ENCODE results near the gene MAP9. TPM values are rescaled to one million over a fixed set of nuclear protein-coding genes. Genes with fewer than 3 reads are reported as not detected.

Gene MAP9
- total and polyA plus RNA-seq, 2 donors (not counting 1 experiment from before 2014, with no cell fraction given): 4.5 to 16.3 TPM

DNA sequence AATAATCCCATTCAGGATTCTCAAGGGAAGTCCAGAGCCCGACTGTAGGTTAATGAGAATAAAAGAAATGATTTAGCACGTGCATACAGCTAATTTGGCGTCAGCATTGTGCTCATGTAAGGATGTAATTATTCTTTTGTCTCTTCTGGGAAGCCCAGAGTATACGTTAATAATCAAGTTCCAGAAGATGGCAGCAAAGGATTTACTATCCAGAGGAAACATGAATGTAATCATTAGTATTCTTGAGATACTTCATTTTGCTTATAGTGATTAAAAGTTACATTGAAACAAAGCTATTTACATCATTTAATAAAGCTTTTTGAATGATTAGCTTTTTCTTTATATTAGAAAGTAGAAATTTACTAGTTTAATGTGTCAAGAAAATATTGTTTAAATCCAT is 27.1 kb upstream of the MAP9 start:
- ATAC-seq (ENCODE audit: low read depth) (no peak), DNase-seq (no peak)
- H3K27ac Mint-ChIP-seq: no peak overlapping the region
- Histone ChIP-seq H3K36me3 (replicated peaks in 1 of 2; ENCODE audit: control extremely low read depth in 1 of 2, control insufficient read depth in 1 of 2, extremely low read depth in 1 of 2, insufficient read depth in 2 of 2, low read length in 1 of 2) (no peaks in the 10 kb centered on the region), H2AFZ (ENCODE audit: insufficient read depth, low read depth, low read length, poor library complexity, severe bottlenecking) (no peak overlapping the region), H3K4me2 (replicated peaks; ENCODE audit: low read depth, low read length, poor library complexity, severe bottlenecking) (no peak overlapping the region), H3K9ac (ENCODE audit: low read length) (no peak overlapping the region), H3K27me3 (replicated peaks in 1 of 4; ENCODE audit: control extremely low read depth in 1 of 4, control insufficient read depth in 3 of 4, insufficient read depth in 4 of 4, low read length in 3 of 4) (no peaks in the 10 kb centered on the region), H3K27ac (ENCODE audit: low read length in 2 of 2) (no peak overlapping the region), H4K20me1 (ENCODE audit: control insufficient read depth, insufficient read depth, low read length, poor library complexity, severe bottlenecking) (no peaks in the 10 kb centered on the region), H3K4me3 (ENCODE audit: control extremely low read depth in 1 of 5, extremely low read depth in 1 of 5, insufficient read depth in 1 of 5, low read depth in 2 of 5, low read length in 4 of 5) (no peak overlapping the region), H3K9me3 (ENCODE audit: control extremely low read depth in 1 of 3, control insufficient read depth in 2 of 3, insufficient read depth in 1 of 3, low read length in 2 of 3) (no peaks in the 10 kb centered on the region), H3K79me2 (ENCODE audit: control insufficient read depth, insufficient read depth, low read length) (no peaks in the 10 kb centered on the region), H3K4me1 (ENCODE audit: control insufficient read depth in 2 of 2, insufficient read depth in 2 of 2, low read length in 2 of 2) (no peaks in the 10 kb centered on the region)
- WGBS (ENCODE audit: insufficient coverage): 32% methylated on average over 3 of the region's 4 CpGs
- no peaks in the 10 kb centered on the region for H3K27me3 Mint-ChIP-seq
- ChIA-PET POLR2A (no interaction called here), CTCF (no interaction called here)
- no peaks in the 10 kb centered on the region for H3K4me1 Mint-ChIP-seq
- H3K9me3 Mint-ChIP-seq (ENCODE audit: insufficient read depth): no peaks in the 10 kb centered on the region
- intact Hi-C loops (cut with micrococcal nuclease): no loop called here
- no peak overlapping the region for H3K4me3 Mint-ChIP-seq
- TF ChIP-seq, protein P1, sequence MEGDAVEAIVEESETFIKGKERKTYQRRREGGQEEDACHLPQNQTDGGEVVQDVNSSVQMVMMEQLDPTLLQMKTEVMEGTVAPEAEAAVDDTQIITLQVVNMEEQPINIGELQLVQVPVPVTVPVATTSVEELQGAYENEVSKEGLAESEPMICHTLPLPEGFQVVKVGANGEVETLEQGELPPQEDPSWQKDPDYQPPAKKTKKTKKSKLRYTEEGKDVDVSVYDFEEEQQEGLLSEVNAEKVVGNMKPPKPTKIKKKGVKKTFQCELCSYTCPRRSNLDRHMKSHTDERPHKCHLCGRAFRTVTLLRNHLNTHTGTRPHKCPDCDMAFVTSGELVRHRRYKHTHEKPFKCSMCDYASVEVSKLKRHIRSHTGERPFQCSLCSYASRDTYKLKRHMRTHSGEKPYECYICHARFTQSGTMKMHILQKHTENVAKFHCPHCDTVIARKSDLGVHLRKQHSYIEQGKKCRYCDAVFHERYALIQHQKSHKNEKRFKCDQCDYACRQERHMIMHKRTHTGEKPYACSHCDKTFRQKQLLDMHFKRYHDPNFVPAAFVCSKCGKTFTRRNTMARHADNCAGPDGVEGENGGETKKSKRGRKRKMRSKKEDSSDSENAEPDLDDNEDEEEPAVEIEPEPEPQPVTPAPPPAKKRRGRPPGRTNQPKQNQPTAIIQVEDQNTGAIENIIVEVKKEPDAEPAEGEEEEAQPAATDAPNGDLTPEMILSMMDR (IDR thresholded peaks at IDR 0.05): no peak
- no peak for TF ChIP-seq EZH2 (IDR thresholded peaks at IDR 0.05; ENCODE audit: borderline replicate concordance, insufficient read depth, low read depth, low read length, poor library complexity, severe bottlenecking)

DNA sequence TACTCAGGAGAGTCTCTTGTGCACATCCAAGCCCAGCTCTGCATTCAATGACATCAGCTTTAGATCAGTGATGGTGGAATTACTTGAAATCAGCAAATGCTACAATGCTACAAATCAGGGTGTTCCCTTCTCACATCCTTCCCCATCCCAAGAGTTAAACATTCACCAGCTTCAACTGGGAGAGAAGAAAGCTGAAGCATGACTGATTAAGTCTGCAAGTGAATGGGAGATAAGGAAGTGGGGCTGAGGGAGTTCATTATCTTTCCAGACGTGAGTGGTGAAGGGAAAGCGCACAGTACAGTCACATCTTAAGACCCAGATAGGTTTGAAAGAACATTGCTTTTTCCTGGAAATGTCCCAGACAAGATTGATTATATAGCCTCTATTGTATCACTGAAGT is 26.2 kb upstream of the MAP9 start:
- TF ChIP-seq, protein P1 (IDR thresholded peaks at IDR 0.05): no peak
- no peak for TF ChIP-seq EZH2 (IDR thresholded peaks at IDR 0.05; ENCODE audit: borderline replicate concordance, insufficient read depth, low read depth, low read length, poor library complexity, severe bottlenecking)
- ATAC-seq (ENCODE audit: low read depth): no peak
- Mint-ChIP-seq H3K27me3 (peaks cover 6% of the 10 kb centered on the region), H3K9me3 (ENCODE audit: insufficient read depth) (no peaks in the 10 kb centered on the region), H3K27ac (no peak overlapping the region), H3K4me3 (no peak overlapping the region), H3K4me1 (no peaks in the 10 kb centered on the region)
- no peak overlapping the region for H2AFZ ChIP-seq (ENCODE audit: insufficient read depth, low read depth, low read length, poor library complexity, severe bottlenecking)
- no peaks in the 10 kb centered on the region for H3K79me2 ChIP-seq (ENCODE audit: control insufficient read depth, insufficient read depth, low read length)
- DNase-seq: no peak
- no peak overlapping the region for H3K27ac ChIP-seq (ENCODE audit: low read length in 2 of 2)
- no peaks in the 10 kb centered on the region for H3K4me1 ChIP-seq (ENCODE audit: control insufficient read depth in 2 of 2, insufficient read depth in 2 of 2, low read length in 2 of 2)
- 57% methylated on average over 1 of the region's 2 CpGs for WGBS (ENCODE audit: insufficient coverage)
- intact Hi-C loops (cut with micrococcal nuclease): no loop called here
- H3K36me3 ChIP-seq (replicated peaks in 1 of 2; ENCODE audit: control extremely low read depth in 1 of 2, control insufficient read depth in 1 of 2, extremely low read depth in 1 of 2, insufficient read depth in 2 of 2, low read length in 1 of 2): no peaks in the 10 kb centered on the region
- H3K9ac ChIP-seq (ENCODE audit: low read length): no peak overlapping the region
- POLR2A ChIA-PET: no interaction called here
- no peaks in the 10 kb centered on the region for H4K20me1 ChIP-seq (ENCODE audit: control insufficient read depth, insufficient read depth, low read length, poor library complexity, severe bottlenecking)
- H3K4me2 ChIP-seq (replicated peaks; ENCODE audit: low read depth, low read length, poor library complexity, severe bottlenecking): no peak overlapping the region
- H3K9me3 ChIP-seq (ENCODE audit: control extremely low read depth in 1 of 3, control insufficient read depth in 2 of 3, insufficient read depth in 1 of 3, low read length in 2 of 3): no peaks in the 10 kb centered on the region
- H3K27me3 ChIP-seq (replicated peaks in 1 of 4; ENCODE audit: control extremely low read depth in 1 of 4, control insufficient read depth in 3 of 4, insufficient read depth in 4 of 4, low read length in 3 of 4): no peaks in the 10 kb centered on the region
- CTCF ChIA-PET: no interaction called here
- no peak overlapping the region for H3K4me3 ChIP-seq (ENCODE audit: control extremely low read depth in 1 of 5, extremely low read depth in 1 of 5, insufficient read depth in 1 of 5, low read depth in 2 of 5, low read length in 4 of 5)

Measured in B cell (primary cell).